Upper lobe of left lung (tissue), 6 donors: ENCODE results near the gene SPATS2. TPM values are rescaled to one million over a fixed set of nuclear protein-coding genes. Genes with fewer than 3 reads are reported as not detected.
A peak's percentile ranks its signal among the peaks of the same experiment; 100 is the strongest.

ENCODE experiments used
- ATAC-seq, 2 donors: fragments of 200-7000 bp; cut with Tn5 transposase; one replicate each; pipeline ENCODE4 v1.9.1; 2022; ENCODE audit warnings: mild to moderate bottlenecking in 2 of 2, moderate library complexity in 2 of 2; ENCODE audit not compliant: low FRiP score in 2 of 2
- DNase-seq, 2 donors: peaks; one replicate each; pipeline ENCODE4 v3.0.0-alpha.2; 2019 to 2020
- H3K27ac ChIP-seq, 4 donors: fragments of 200-600 bp; sonication (generic); one replicate each; pipeline ENCODE4 v1.5.1; 2016 to 2019
- H3K27me3 ChIP-seq, 4 donors: fragments of 200-600 bp; sonication (generic); one replicate each; pipeline ENCODE4 v1.5.1; 2017 to 2019
- H3K36me3 ChIP-seq, 4 donors: fragments of 200-600 bp; sonication (generic); one replicate each; pipeline ENCODE4 v1.5.1; 2016 to 2019
- H3K4me1 ChIP-seq, 4 donors: fragments of 200-600 bp; sonication (generic); one replicate each; pipeline ENCODE4 v1.5.1; 2018 to 2019
- H3K4me3 ChIP-seq, 4 donors: fragments of 200-600 bp; sonication (generic); one replicate each; pipeline ENCODE4 v1.5.1; 2017 to 2019; ENCODE audit warnings: mild to moderate bottlenecking in 2 of 4, moderate library complexity in 1 of 4
- H3K9me3 ChIP-seq, 4 donors: fragments of 200-600 bp; sonication (generic); one replicate each; pipeline ENCODE4 v1.5.1; 2018 to 2019
- EP300 ChIP-seq, 4 donors: sonication (generic); formaldehyde crosslinking; IDR thresholded peaks; one replicate each; pipeline ENCODE4 v1.5.1; 2017; ENCODE audit warnings: antibody characterized with exemption in 4 of 4, control low read depth in 2 of 4
- POLR2A ChIP-seq, 4 donors: fragments of 450-650 bp; IDR thresholded peaks; one replicate each; pipeline ENCODE4 v1.5.1; 2016 to 2017; ENCODE audit warnings: antibody characterized with exemption in 4 of 4, mild to moderate bottlenecking in 2 of 4
- POLR2AphosphoS5 ChIP-seq, 2 donors: sonication (generic); formaldehyde crosslinking; IDR thresholded peaks; one replicate each; pipeline ENCODE4 v1.5.1; 2017; ENCODE audit warnings: antibody characterized with exemption in 2 of 2
- WGBS, 2 donors: methylation state at CpG; one replicate each; pipeline ENCODE4 v1.1.5; 2017 to 2018; 5-methylcytosine and 5-hydroxymethylcytosine counted together
- total RNA-seq, 6 donors: library from RNA; depleted of rRNA in 4 of 6; stranded (reverse); fragments of >200 nt in 4 of 6; gene quantifications; one replicate each; pipeline versions ENCODE4 v1.1.0 to v1.2.1, GENCODE V29; 2016 to 2021
- TF ChIP-seq, protein P1 (sequence below), 6 experiments: fragments of 450-650 bp in 4 of 6; fragments of 200-600 bp in 2 of 6; sonication (generic) in 2 of 6; IDR thresholded peaks; one replicate each; pipeline ENCODE4 v1.5.1; 2016 to 2019; ENCODE audit warnings: antibody characterized with exemption in 6 of 6
- donor health status: DM: no; HTN: no; CAD: no; lungs with moderate emphysema.
- donor health status: DM: no; HTN: yes; CAD: no; lungs with severe emphysema.

The SPATS2 gene
- total RNA-seq, 6 donors from 2014 or later: 6.2 to 33.5 (median 14.4) TPM

DNA sequence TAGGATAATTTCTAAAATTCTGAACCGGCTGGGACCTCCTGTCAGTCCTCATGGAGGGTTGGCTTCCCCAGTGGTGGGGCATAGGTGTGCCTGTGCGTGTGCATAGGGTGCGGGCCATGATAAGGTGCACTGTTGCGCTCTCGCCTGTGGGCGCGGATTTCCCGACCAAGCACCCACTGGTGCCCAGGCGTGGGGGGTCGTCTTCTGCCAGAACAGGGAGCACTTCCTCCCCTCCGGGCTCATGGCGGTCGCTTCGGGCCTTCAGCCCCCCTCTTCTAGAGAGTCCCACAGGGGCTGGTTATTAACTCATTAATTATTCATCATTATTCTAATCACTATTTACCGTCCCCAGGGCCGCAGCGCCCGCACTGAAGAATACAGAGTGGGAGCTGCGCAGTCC is 33.0 kb upstream of the SPATS2 start:
- ATAC-seq: no peak
- H3K27ac ChIP-seq: no peak overlapping the region
- H3K4me3 ChIP-seq: no peak overlapping the region
- peak in 1 of 2 donors; percentile 7 for DNase-seq
- no peaks in the 10 kb centered on the region for H3K9me3 ChIP-seq
- WGBS, 2 donors: 29 to 36% methylated on average over 14 to 18 of the region's 19 CpGs
- H3K4me1 ChIP-seq: peaks cover 20 to 33% (median 24%) of the 10 kb centered on the region in 4 donors
- peaks cover 1 to 55% (median 30%) of the 10 kb centered on the region in 4 donors for H3K27me3 ChIP-seq
- TF ChIP-seq, protein P1, sequence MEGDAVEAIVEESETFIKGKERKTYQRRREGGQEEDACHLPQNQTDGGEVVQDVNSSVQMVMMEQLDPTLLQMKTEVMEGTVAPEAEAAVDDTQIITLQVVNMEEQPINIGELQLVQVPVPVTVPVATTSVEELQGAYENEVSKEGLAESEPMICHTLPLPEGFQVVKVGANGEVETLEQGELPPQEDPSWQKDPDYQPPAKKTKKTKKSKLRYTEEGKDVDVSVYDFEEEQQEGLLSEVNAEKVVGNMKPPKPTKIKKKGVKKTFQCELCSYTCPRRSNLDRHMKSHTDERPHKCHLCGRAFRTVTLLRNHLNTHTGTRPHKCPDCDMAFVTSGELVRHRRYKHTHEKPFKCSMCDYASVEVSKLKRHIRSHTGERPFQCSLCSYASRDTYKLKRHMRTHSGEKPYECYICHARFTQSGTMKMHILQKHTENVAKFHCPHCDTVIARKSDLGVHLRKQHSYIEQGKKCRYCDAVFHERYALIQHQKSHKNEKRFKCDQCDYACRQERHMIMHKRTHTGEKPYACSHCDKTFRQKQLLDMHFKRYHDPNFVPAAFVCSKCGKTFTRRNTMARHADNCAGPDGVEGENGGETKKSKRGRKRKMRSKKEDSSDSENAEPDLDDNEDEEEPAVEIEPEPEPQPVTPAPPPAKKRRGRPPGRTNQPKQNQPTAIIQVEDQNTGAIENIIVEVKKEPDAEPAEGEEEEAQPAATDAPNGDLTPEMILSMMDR (IDR thresholded peaks at IDR 0.05): no peak
- TF ChIP-seq EP300 (IDR thresholded peaks at IDR 0.05): no peak
- no peak for TF ChIP-seq POLR2AphosphoS5 (IDR thresholded peaks at IDR 0.05)
- no peak for TF ChIP-seq POLR2A (IDR thresholded peaks at IDR 0.05)
- no peaks in the 10 kb centered on the region for H3K36me3 ChIP-seq

DNA sequence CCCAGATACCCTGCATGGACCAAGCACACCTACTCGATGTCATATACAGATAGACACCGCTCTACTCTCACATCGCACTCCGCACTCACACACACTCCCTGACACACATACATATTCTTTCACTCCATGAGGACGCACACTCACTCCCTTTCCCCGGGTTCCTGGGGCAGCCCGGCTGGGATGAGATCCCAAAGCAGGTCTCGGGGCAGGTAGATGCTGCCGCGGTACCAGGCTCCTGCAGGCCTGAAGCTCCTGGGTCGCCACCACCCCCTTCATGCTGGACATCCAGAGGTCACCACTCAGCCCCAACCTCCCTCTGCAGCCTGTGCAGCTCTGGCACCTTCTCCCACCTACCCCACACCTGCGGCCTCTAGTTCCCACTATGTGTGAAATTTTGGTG is 32.6 kb upstream of the SPATS2 start:
- TF ChIP-seq POLR2A (IDR thresholded peaks at IDR 0.05): no peak
- TF ChIP-seq, protein P1 (IDR thresholded peaks at IDR 0.05): no peak
- no peak for TF ChIP-seq EP300 (IDR thresholded peaks at IDR 0.05)
- TF ChIP-seq POLR2AphosphoS5 (IDR thresholded peaks at IDR 0.05): no peak
- ATAC-seq: no peak
- H3K27me3 ChIP-seq: peaks cover 1 to 55% (median 30%) of the 10 kb centered on the region in 4 donors
- H3K27ac ChIP-seq: no peak overlapping the region
- H3K36me3 ChIP-seq: no peaks in the 10 kb centered on the region
- peak in 1 of 2 donors; percentile 14 for DNase-seq
- H3K9me3 ChIP-seq: no peaks in the 10 kb centered on the region
- H3K4me1 ChIP-seq: peaks cover 20 to 33% (median 24%) of the 10 kb centered on the region in 4 donors
- H3K4me3 ChIP-seq: no peak overlapping the region
- 55 to 66% methylated on average over 10 to 12 of the region's 12 CpGs for WGBS, 2 donors

DNA sequence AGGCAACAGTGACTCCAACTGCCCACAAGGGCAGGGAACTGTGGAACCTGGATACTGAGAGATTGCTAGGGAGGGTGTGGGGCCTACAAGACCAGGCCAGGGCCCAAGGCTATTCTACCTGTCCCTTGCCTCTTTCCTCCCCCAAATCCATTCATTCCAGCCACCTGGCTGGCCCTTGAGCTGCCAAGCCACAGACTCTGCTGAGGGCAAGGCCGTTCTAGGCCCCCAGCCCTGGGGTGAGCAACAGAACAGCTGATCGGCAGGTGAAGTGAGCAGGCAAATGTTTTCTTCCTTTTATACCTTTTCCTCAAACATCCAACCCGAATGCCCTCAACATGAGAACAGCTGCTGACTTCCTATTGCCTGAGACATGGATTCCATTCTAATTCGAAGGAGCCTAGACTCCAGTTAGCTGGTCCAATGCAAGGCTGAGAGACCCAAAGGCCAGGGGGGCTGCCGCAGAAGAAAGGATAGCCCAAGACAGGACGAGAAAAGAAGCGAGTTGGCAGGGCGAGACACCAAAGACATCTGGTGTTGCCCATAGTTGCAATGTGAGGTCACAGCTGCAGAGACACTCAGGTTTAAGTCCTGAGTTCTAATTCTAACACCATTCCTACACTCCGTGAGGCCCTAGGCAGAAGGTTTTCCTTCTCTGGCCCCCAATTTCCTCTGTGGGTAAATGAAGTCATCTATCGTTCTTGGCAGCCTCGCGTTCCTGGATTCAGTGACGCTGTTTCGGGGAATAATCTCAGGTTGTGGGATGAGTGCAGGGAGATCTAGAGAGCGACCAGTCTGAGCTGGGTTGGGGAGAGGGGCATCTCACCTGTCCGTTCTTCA is 31.9 kb upstream of the SPATS2 start:
- DNase-seq (no peak), ATAC-seq (no peak)
- Histone ChIP-seq H3K4me1 (peaks cover 20 to 33% (median 24%) of the 10 kb centered on the region in 4 donors), H3K27ac (no peak overlapping the region), H3K4me3 (no peak overlapping the region), H3K27me3 (peaks cover 1 to 55% (median 30%) of the 10 kb centered on the region in 4 donors), H3K9me3 (no peaks in the 10 kb centered on the region), H3K36me3 (no peaks in the 10 kb centered on the region)
- TF ChIP-seq EP300 (IDR thresholded peaks at IDR 0.05) (no peak), POLR2A (IDR thresholded peaks at IDR 0.05) (no peak), POLR2AphosphoS5 (IDR thresholded peaks at IDR 0.05) (no peak)
- TF ChIP-seq, protein P1 (IDR thresholded peaks at IDR 0.05): no peak
- 55 to 57% methylated on average over 16 of the region's 16 CpGs for WGBS, 2 donors

DNA sequence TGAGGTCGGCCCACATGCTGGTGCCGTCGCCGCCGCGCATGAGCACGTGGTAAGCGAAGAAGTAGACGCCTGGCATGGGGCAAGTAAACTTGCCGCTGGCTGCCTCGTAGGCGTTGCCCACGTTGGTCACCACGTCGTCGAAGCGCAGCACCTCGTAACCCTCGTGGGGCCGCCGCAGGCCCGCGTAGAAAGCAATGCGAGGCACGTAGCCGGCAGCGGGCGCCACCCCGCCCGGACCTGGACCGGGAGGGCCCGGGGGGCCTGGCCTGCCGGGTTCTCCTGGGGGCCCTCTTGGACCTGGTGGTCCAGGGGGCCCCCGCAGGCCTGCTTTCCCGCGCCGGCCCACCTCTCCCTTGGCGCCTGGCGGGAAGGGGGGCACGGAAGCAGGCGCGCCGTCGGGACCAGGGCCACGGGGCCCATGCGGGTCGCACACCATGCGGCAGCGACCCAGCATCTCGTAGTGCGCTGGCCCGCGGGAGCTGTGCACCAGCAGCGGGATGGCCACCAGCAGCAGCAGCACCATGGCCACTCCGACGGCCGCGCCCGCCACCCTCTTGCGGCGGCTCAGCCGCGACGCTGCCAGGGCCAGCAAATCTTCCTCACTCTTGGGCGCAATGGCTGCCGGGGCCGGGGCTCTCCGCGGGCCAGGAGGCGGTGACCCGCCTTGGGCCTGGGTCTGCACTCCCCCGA is 31.2 kb upstream of the SPATS2 start:
- no peak for TF ChIP-seq POLR2A (IDR thresholded peaks at IDR 0.05)
- Histone ChIP-seq H3K4me3 (no peak overlapping the region), H3K9me3 (no peaks in the 10 kb centered on the region), H3K27me3 (peaks cover 1 to 55% (median 30%) of the 10 kb centered on the region in 4 donors), H3K27ac (no peak overlapping the region), H3K36me3 (no peaks in the 10 kb centered on the region), H3K4me1 (peaks cover 20 to 32% (median 24%) of the 10 kb centered on the region in 4 donors)
- ATAC-seq: no peak
- peak in 1 of 2 donors; percentile 83 for DNase-seq
- 15 to 20% methylated on average over 25 to 38 of the region's 72 CpGs for WGBS, 2 donors
